Erythroblast (primary cell): ENCODE data around the gene SHMT2.

Experiments
- GATA1 ChIP-seq: IDR thresholded peaks from 2 replicates; pipeline ENCODE4 v1.6.1; 2011; ENCODE audit warnings: low read depth, mild to moderate bottlenecking, control low read depth, low read length, moderate library complexity
- POLR2A ChIP-seq: IDR thresholded peaks from 2 replicates; pipeline ENCODE4 v1.6.1; 2011; ENCODE audit warnings: mild to moderate bottlenecking, low read length

- no peak for TF ChIP-seq POLR2A
- TF ChIP-seq GATA1: no peak
Measured at GRCh38 chr12:57194253-57194652, 35.3 kb upstream of the SHMT2 start.
